Liver (tissue), 9 donors: Measurements from ENCODE around the gene MEN1. TPM values are rescaled to one million over a fixed set of nuclear protein-coding genes. Genes with fewer than 3 reads are reported as not detected.

Experiments
- DNase-seq: peaks from one replicate; pipeline ENCODE4 v3.0.0-alpha.2; 2017; ENCODE audit warnings: low spot score
- H3K27ac ChIP-seq, 2 donors: one replicate each; pipeline ENCODE4 v1.7.0; 2013; ENCODE audit warnings: inconsistent platforms in 2 of 2, low read length in 2 of 2, control low read depth in 1 of 2, low read depth in 1 of 2, mild to moderate bottlenecking in 1 of 2
- H3K27me3 ChIP-seq, 4 donors: one replicate each; pipeline versions ENCODE4 v1.6.1 to v1.7.0; 2013; ENCODE audit warnings: low read length in 3 of 4, inconsistent platforms in 1 of 4, mild to moderate bottlenecking in 1 of 4, moderate library complexity in 1 of 4; ENCODE audit not compliant: control insufficient read depth in 4 of 4, insufficient read depth in 4 of 4
- H3K36me3 ChIP-seq, 4 donors: one replicate each; pipeline versions ENCODE4 v1.6.1 to v1.7.0; 2013; ENCODE audit warnings: low read length in 3 of 4, mild to moderate bottlenecking in 3 of 4, low read depth in 1 of 4, moderate library complexity in 1 of 4; ENCODE audit not compliant: control insufficient read depth in 4 of 4, insufficient read depth in 3 of 4
- H3K4me1 ChIP-seq, 4 donors: one replicate each; pipeline versions ENCODE4 v1.6.1 to v1.7.0; 2013; ENCODE audit warnings: low read length in 3 of 4, mild to moderate bottlenecking in 3 of 4, moderate library complexity in 1 of 4; ENCODE audit not compliant: control insufficient read depth in 4 of 4, insufficient read depth in 4 of 4
- H3K4me3 ChIP-seq, 3 donors: one replicate each; pipeline versions ENCODE4 v1.6.1 to v1.7.0; 2013; ENCODE audit warnings: low read length in 3 of 3, control low read depth in 1 of 3, low read depth in 1 of 3, mild to moderate bottlenecking in 1 of 3
- H3K9ac ChIP-seq, 2 donors: one replicate each; pipeline ENCODE4 v1.7.0; 2013; ENCODE audit warnings: low read length in 2 of 2, mild to moderate bottlenecking in 2 of 2, moderate library complexity in 2 of 2, control low read depth in 1 of 2, low read depth in 1 of 2
- H3K9me3 ChIP-seq, 4 donors: one replicate each; pipeline versions ENCODE4 v1.6.1 to v1.7.0; 2013; ENCODE audit warnings: low read length in 3 of 4; ENCODE audit not compliant: control insufficient read depth in 4 of 4
- ATF3 ChIP-seq: IDR thresholded peaks from 2 replicates; pipeline ENCODE4 v1.6.1; 2016; ENCODE audit warnings: antibody characterized with exemption
- CTCF ChIP-seq: fragments of 150-350 bp; IDR thresholded peaks from 2 replicates; pipeline ENCODE4 v1.5.1; 2017; ENCODE audit warnings: improper control_type of control experiment, low read depth, low read length; ENCODE audit not compliant: missing input control
- EGR1 ChIP-seq, 2 donors: IDR thresholded peaks; 2 replicates each; pipeline ENCODE4 v1.6.1; 2016 to 2018; ENCODE audit warnings: antibody characterized with exemption in 2 of 2, low read depth in 2 of 2
- FOXA1 ChIP-seq: IDR thresholded peaks from 2 replicates; pipeline ENCODE4 v1.6.1; 2016; ENCODE audit warnings: antibody characterized with exemption
- FOXA2 ChIP-seq: IDR thresholded peaks from 2 replicates; pipeline ENCODE4 v1.6.1; 2016; ENCODE audit warnings: antibody characterized with exemption
- GABPA ChIP-seq, 2 donors: IDR thresholded peaks in 1 of 2; conservative IDR thresholded peaks in 1 of 2; 2 replicates each; pipeline ENCODE4 v1.6.1; 2016; ENCODE audit warnings: antibody characterized with exemption in 2 of 2, mild to moderate bottlenecking in 1 of 2, moderate library complexity in 1 of 2
- HNF4A ChIP-seq, 2 donors: conservative IDR thresholded peaks; 2 replicates each; pipeline ENCODE4 v1.6.1; 2016; ENCODE audit warnings: antibody characterized with exemption in 2 of 2, mild to moderate bottlenecking in 2 of 2
- HNF4G ChIP-seq: IDR thresholded peaks from 2 replicates; pipeline ENCODE4 v1.6.1; 2016; ENCODE audit warnings: antibody characterized with exemption
- JUND ChIP-seq, 2 donors: IDR thresholded peaks; 2 replicates each; pipeline ENCODE4 v1.6.1; 2016; ENCODE audit warnings: antibody characterized with exemption in 2 of 2
- MAX ChIP-seq: IDR thresholded peaks from 2 replicates; pipeline ENCODE4 v1.6.1; 2016; ENCODE audit warnings: antibody characterized with exemption
- NR2F2 ChIP-seq: IDR thresholded peaks from 2 replicates; pipeline ENCODE4 v1.6.1; 2016; ENCODE audit warnings: antibody characterized with exemption
- RAD21 ChIP-seq, 2 donors: IDR thresholded peaks; 2 replicates each; pipeline ENCODE4 v1.6.1; 2016; ENCODE audit warnings: antibody characterized with exemption in 2 of 2, mild to moderate bottlenecking in 2 of 2
- REST ChIP-seq: IDR thresholded peaks from 2 replicates; pipeline ENCODE4 v1.6.1; 2016; ENCODE audit warnings: antibody characterized with exemption, mild to moderate bottlenecking
- RXRA ChIP-seq, 2 donors: IDR thresholded peaks; 2 replicates each; pipeline ENCODE4 v1.6.1; 2017 to 2018; ENCODE audit warnings: antibody characterized with exemption in 2 of 2, mild to moderate bottlenecking in 1 of 2
- SP1 ChIP-seq: IDR thresholded peaks from 2 replicates; pipeline ENCODE4 v1.6.1; 2018; ENCODE audit warnings: antibody characterized with exemption, mild to moderate bottlenecking
- TAF1 ChIP-seq: conservative IDR thresholded peaks from 2 replicates; pipeline ENCODE4 v1.6.1; 2016; ENCODE audit warnings: antibody characterized with exemption, mild to moderate bottlenecking
- YY1 ChIP-seq: IDR thresholded peaks from 2 replicates; pipeline ENCODE4 v1.6.1; 2016; ENCODE audit warnings: antibody characterized with exemption, mild to moderate bottlenecking
- ZBTB33 ChIP-seq: IDR thresholded peaks from 2 replicates; pipeline ENCODE4 v1.6.1; 2016; ENCODE audit warnings: antibody characterized with exemption
- WGBS: extraction: QIAGEN DNeasy Blood & Tissue Kit; methylation state at CpG from one replicate; pipeline ENCODE4 v1.1.7; 2013; 5-methylcytosine and 5-hydroxymethylcytosine counted together
- polyA plus RNA-seq, 2 donors: library from polyadenylated mRNA; stranded (reverse) in 1 of 2; unstranded in 1 of 2; fragments of 200-250 nt in 1 of 2; fragments of >200 nt in 1 of 2; fragmentation: Nextera tagmentation in 1 of 2; extraction: Ambion mirVana in 1 of 2; gene quantifications; one replicate each; pipeline versions ENCODE4 v1.2.1 to v1.2.3, GENCODE V29; 2013 to 2015
- total RNA-seq, 2 donors: library from RNA; depleted of rRNA; stranded (reverse); fragments of >200 nt; gene quantifications; one replicate each; pipeline ENCODE4 v1.2.3, GENCODE V29; 2014
- donor health status: healthy.
- donor health status: healthy.
- donor health status: healthy.
- donor health status: healthy.
- donor health status: healthy.

MEN1 gene
- total and polyA plus RNA-seq, 4 donors = 9.0 to 15.1 (median 13.4) TPM

GRCh38 chr11:64832467-64833197, 22.3 kb upstream of the MEN1 start:
- no peak overlapping the region for H3K9ac ChIP-seq
- H3K27me3 ChIP-seq = no peaks in the 10 kb centered on the region
- no peak overlapping the region for H3K27ac ChIP-seq
- no peak for TF ChIP-seq REST
- no peak for TF ChIP-seq NR2F2
- TF ChIP-seq JUND (IDR thresholded peaks at IDR 0.05) = no peak
- no peak for TF ChIP-seq SP1
- no peak for TF ChIP-seq YY1
- no peak for TF ChIP-seq EGR1 (IDR thresholded peaks at IDR 0.05; ENCODE audit: low read depth in 2 of 2)
- no peak for TF ChIP-seq FOXA1
- TF ChIP-seq CTCF = no peak
- TF ChIP-seq FOXA2 = no peak
- no peak for TF ChIP-seq HNF4A (conservative IDR thresholded peaks at IDR 0.05)
- no peak for TF ChIP-seq ATF3
- no peak for TF ChIP-seq GABPA (IDR thresholded peaks at IDR 0.05 in 1 of 2, conservative IDR thresholded peaks at IDR 0.05 in 1 of 2)
- no peak for TF ChIP-seq RAD21 (IDR thresholded peaks at IDR 0.05)
- no peak for DNase-seq
- H3K9me3 ChIP-seq = no peaks in the 10 kb centered on the region
- H3K4me1 ChIP-seq = no peaks in the 10 kb centered on the region
- H3K4me3 ChIP-seq = no peak overlapping the region
- WGBS = 97% methylated on average over 21 of the region's 21 CpGs
- no peaks in the 10 kb centered on the region for H3K36me3 ChIP-seq

- Histone ChIP-seq H3K4me1 (no peaks in the 10 kb centered on the region), H3K27me3 (no peaks in the 10 kb centered on the region), H3K36me3 (no peaks in the 10 kb centered on the region), H3K9ac (no peak overlapping the region), H3K27ac (no peak overlapping the region), H3K9me3 (no peaks in the 10 kb centered on the region), H3K4me3 (no peak overlapping the region)
- no peak for DNase-seq
- 96% methylated on average over 24 of the region's 24 CpGs for WGBS
- TF ChIP-seq FOXA2 (no peak), HNF4G (no peak), ATF3 (no peak), REST (no peak), ZBTB33 (no peak), NR2F2 (no peak), FOXA1 (no peak), RXRA (IDR thresholded peaks at IDR 0.05) (no peak), EGR1 (IDR thresholded peaks at IDR 0.05; ENCODE audit: low read depth in 2 of 2) (no peak), TAF1 (no peak), MAX (no peak), YY1 (no peak)
Observed at GRCh38 chr11:64831411-64831891, 21.1 kb upstream of the MEN1 start.
